GM23338 (cell line): ENCODE measurements around the gene SMIM44. TPM values are rescaled to one million over a fixed set of nuclear protein-coding genes. Genes with fewer than 3 reads are reported as not detected.

Experiments
- ATAC-seq: fragments of 200-7000 bp; cut with Tn5 transposase; 3 replicates; pipeline ENCODE4 v1.9.1; 2020
- DNase-seq: peaks from one replicate; pipeline ENCODE4 v3.0.0-alpha.2; 2015; ENCODE audit warnings: low spot score
- H2AFZ ChIP-seq: fragments of 200-600 bp; sonication (generic); 2 replicates; pipeline ENCODE4 v1.8.0; 2016; ENCODE audit warnings: antibody characterized with exemption, mild to moderate bottlenecking, moderate library complexity
- H3F3A ChIP-seq: fragments of 200-600 bp; sonication (generic); replicated peaks from 2 replicates; pipeline ENCODE4 v1.8.0; 2017; ENCODE audit warnings: antibody characterized with exemption, mixed run types, low read depth
- H3K27ac ChIP-seq: fragments of 200-600 bp; sonication (generic); 2 replicates; pipeline ENCODE4 v1.6.1; 2016; ENCODE audit warnings: low read depth
- H3K27me3 ChIP-seq: fragments of 200-600 bp; sonication (generic); 2 replicates; pipeline ENCODE4 v1.8.0; 2016; ENCODE audit warnings: mild to moderate bottlenecking, mixed run types, moderate library complexity; ENCODE audit not compliant: insufficient read depth
- H3K36me3 ChIP-seq: fragments of 200-600 bp; sonication (generic); 2 replicates; pipeline ENCODE4 v1.8.0; 2016; ENCODE audit warnings: mild to moderate bottlenecking; ENCODE audit not compliant: insufficient read depth
- H3K4me1 ChIP-seq: fragments of 200-600 bp; sonication (generic); 2 replicates; pipeline ENCODE4 v1.8.0; 2016; ENCODE audit warnings: mild to moderate bottlenecking, moderate library complexity; ENCODE audit not compliant: insufficient read depth
- H3K4me2 ChIP-seq: fragments of 200-600 bp; sonication (generic); 2 replicates; pipeline ENCODE4 v1.7.1; 2017; ENCODE audit warnings: mixed run types
- H3K4me3 ChIP-seq: fragments of 200-600 bp; sonication (generic); 2 replicates; pipeline ENCODE4 v1.6.1; 2016; ENCODE audit warnings: mixed run types
- H3K79me2 ChIP-seq: fragments of 200-600 bp; sonication (generic); replicated peaks from 2 replicates; pipeline ENCODE4 v1.8.0; 2017; ENCODE audit warnings: mild to moderate bottlenecking; ENCODE audit not compliant: insufficient read depth
- H3K9me2 ChIP-seq: fragments of 200-600 bp; sonication (generic); 2 replicates; pipeline ENCODE4 v1.8.0; 2017; ENCODE audit not compliant: insufficient read depth
- H4K20me1 ChIP-seq: fragments of 200-600 bp; sonication (generic); replicated peaks from 2 replicates; pipeline ENCODE4 v1.8.0; 2017; ENCODE audit warnings: mild to moderate bottlenecking; ENCODE audit not compliant: insufficient read depth
- H3K27ac Mint-ChIP-seq: 2 replicates; pipeline ENCODE4 v1.8.0; 2020; ENCODE audit warnings: inconsistent platforms, mild to moderate bottlenecking, moderate library complexity, mixed read lengths
- H3K27me3 Mint-ChIP-seq: 3 replicates; pipeline ENCODE4 v1.8.0; 2022; ENCODE audit warnings: low read depth, mild to moderate bottlenecking, moderate library complexity, mixed read lengths, inconsistent platforms; ENCODE audit not compliant: insufficient read depth, poor library complexity
- H3K36me3 Mint-ChIP-seq: 3 replicates; pipeline ENCODE4 v1.8.0; 2021; ENCODE audit warnings: low read depth, mild to moderate bottlenecking, inconsistent platforms, moderate library complexity, mixed read lengths
- H3K4me1 Mint-ChIP-seq: 3 replicates; pipeline ENCODE4 v1.8.0; 2020; ENCODE audit warnings: mild to moderate bottlenecking, inconsistent platforms, mixed read lengths
- H3K4me3 Mint-ChIP-seq: 3 replicates; pipeline ENCODE4 v1.8.0; 2021; ENCODE audit warnings: moderate library complexity, mild to moderate bottlenecking, inconsistent platforms, mixed read lengths
- H3K9me3 Mint-ChIP-seq: 3 replicates; pipeline ENCODE4 v1.8.0; 2020; ENCODE audit warnings: moderate library complexity, mild to moderate bottlenecking, inconsistent platforms, mixed read lengths
- CREB1 ChIP-seq: fragments of 250-450 bp; sonication (Bioruptor Pico); IDR thresholded peaks from 2 replicates; pipeline ENCODE4 v1.5.0; 2020; ENCODE audit warnings: low read depth, mild to moderate bottlenecking, moderate library complexity
- CTCF ChIP-seq, 2 experiments: fragments of 200-600 bp in 1 of 2; sonication (generic) in 1 of 2; conservative IDR thresholded peaks; 2 replicates each; pipeline versions ENCODE4 v1.5.1 to v1.6.1; 2016 to 2017; ENCODE audit warnings: antibody characterized with exemption in 2 of 2, low read depth in 2 of 2, mild to moderate bottlenecking in 2 of 2, moderate library complexity in 1 of 2
- ETS1 ChIP-seq: IDR thresholded peaks from 2 replicates; pipeline ENCODE4 v1.6.1; 2016; ENCODE audit warnings: antibody characterized with exemption
- EZH2 ChIP-seq: fragments of 200-600 bp; sonication (generic); IDR thresholded peaks from one replicate; pipeline ENCODE4 v1.8.0; 2017; ENCODE audit warnings: antibody characterized with exemption, mild to moderate bottlenecking, low read depth; ENCODE audit not compliant: unreplicated experiment
- EZH2phosphoT487 ChIP-seq: fragments of 200-600 bp; sonication (generic); IDR thresholded peaks from one replicate; pipeline ENCODE4 v1.8.1; 2018; ENCODE audit warnings: antibody characterized with exemption; ENCODE audit not compliant: unreplicated experiment
- JUNB ChIP-seq: IDR thresholded peaks from one replicate; pipeline ENCODE4 v1.6.1; 2016; ENCODE audit warnings: antibody characterized with exemption; ENCODE audit not compliant: unreplicated experiment
- NANOG ChIP-seq: IDR thresholded peaks from 2 replicates; pipeline ENCODE4 v1.6.1; 2016; ENCODE audit warnings: antibody characterized with exemption, borderline replicate concordance
- POLR2AphosphoS5 ChIP-seq: IDR thresholded peaks from 2 replicates; pipeline ENCODE4 v1.6.1; 2016; ENCODE audit warnings: antibody characterized with exemption, low read depth
- REST ChIP-seq: IDR thresholded peaks from one replicate; pipeline ENCODE4 v1.6.1; 2018; ENCODE audit warnings: antibody characterized with exemption; ENCODE audit not compliant: unreplicated experiment
- STAT1 ChIP-seq: IDR thresholded peaks from one replicate; pipeline ENCODE4 v1.6.1; 2016; ENCODE audit warnings: antibody characterized with exemption; ENCODE audit not compliant: unreplicated experiment
- ZNF114 ChIP-seq: fragments of 250-450 bp; sonication (Bioruptor Pico); IDR thresholded peaks from 2 replicates; pipeline ENCODE4 v1.5.0; 2020; ENCODE audit warnings: mild to moderate bottlenecking, moderate library complexity
- ZNF331 ChIP-seq: fragments of 250-450 bp; sonication (Bioruptor Pico); IDR thresholded peaks from 2 replicates; pipeline ENCODE4 v1.5.0; 2020; ENCODE audit warnings: low read depth, mild to moderate bottlenecking, moderate library complexity
- ZNF462 ChIP-seq: fragments of 250-450 bp; sonication (Bioruptor Pico); IDR thresholded peaks from 2 replicates; pipeline ENCODE4 v1.5.0; 2020; ENCODE audit warnings: mild to moderate bottlenecking, moderate library complexity
- polyA plus RNA-seq: library from polyadenylated mRNA; unstranded; fragments of >200 nt; fragmentation: Nextera tagmentation; extraction: Ambion mirVana; gene quantifications from 2 replicates; pipeline ENCODE4 v1.2.1, GENCODE V29; 2016
- total RNA-seq: library from RNA; depleted of rRNA; stranded (reverse); fragments of >200 nt; shearing (Covaris generic); gene quantifications from 2 replicates; pipeline ENCODE4 v1.2.3, GENCODE V29; 2014

Gene SMIM44
- total and polyA plus RNA-seq, 2 experiments from 2014 or later, result not detected

GRCh38 chr19:3441986-3442329 lies 41.3 kb downstream of the SMIM44 start:
- no peaks in the 10 kb centered on the region for H3K9me3 Mint-ChIP-seq
- H3K36me3 Mint-ChIP-seq, result no peaks in the 10 kb centered on the region
- no peaks in the 10 kb centered on the region for H3K36me3 ChIP-seq
- no peak overlapping the region for H3K27ac Mint-ChIP-seq
- no peak overlapping the region for H3K4me3 Mint-ChIP-seq
- H2AFZ ChIP-seq, result no peak overlapping the region
- no peaks in the 10 kb centered on the region for H3K9me2 ChIP-seq
- ATAC-seq (no peak), DNase-seq (no peak)
- H3K27me3 ChIP-seq, result no peaks in the 10 kb centered on the region
- H3K4me3 ChIP-seq, result no peak overlapping the region
- H4K20me1 ChIP-seq, result no peaks in the 10 kb centered on the region
- peaks cover 5% of the 10 kb centered on the region for H3F3A ChIP-seq
- H3K27me3 Mint-ChIP-seq, result peaks cover 15% of the 10 kb centered on the region
- H3K27ac ChIP-seq, result no peak overlapping the region
- peaks cover 14% of the 10 kb centered on the region for H3K4me1 Mint-ChIP-seq
- H3K4me1 ChIP-seq, result peaks cover 6% of the 10 kb centered on the region; the same call in 1 of the 2 replicates
- no peak for TF ChIP-seq CREB1 (CRISPR knock-in tag)
- TF ChIP-seq CTCF (conservative IDR thresholded peaks at IDR 0.05; ENCODE audit: low read depth in 2 of 2), result no peak
- TF ChIP-seq ZNF331, result no peak
- TF ChIP-seq POLR2AphosphoS5, result no peak
- no peak for TF ChIP-seq REST
- TF ChIP-seq EZH2phosphoT487, result no peak
- no peak for TF ChIP-seq JUNB
- no peak for TF ChIP-seq ZNF462 (CRISPR knock-in tag)
- no peak for TF ChIP-seq ZNF114 (CRISPR knock-in tag)
- TF ChIP-seq ETS1, result no peak
- no peak for TF ChIP-seq EZH2
- TF ChIP-seq NANOG, result no peak
- no peak for TF ChIP-seq STAT1
- H3K79me2 ChIP-seq, result no peaks in the 10 kb centered on the region
- no peak overlapping the region for H3K4me2 ChIP-seq
